PFSK-1 (cell line): ENCODE data around the gene LCN1.

Experiments
- FOXP2 ChIP-seq: optimal IDR thresholded peaks from 2 replicates; pipeline ENCODE3; 2011; ENCODE audit warnings: borderline replicate concordance, control low read depth, inconsistent platforms; ENCODE audit not compliant: insufficient read depth; ENCODE audit errors: extremely low read length, extremely low read depth
- POLR2AphosphoS5 ChIP-seq: IDR thresholded peaks from 2 replicates; pipeline ENCODE4 v1.6.1; 2012; ENCODE audit warnings: low read depth, mild to moderate bottlenecking, control low read depth, low read length, moderate library complexity
- SIN3A ChIP-seq: IDR thresholded peaks from 2 replicates; pipeline ENCODE4 v1.6.1; 2012; ENCODE audit warnings: mild to moderate bottlenecking, low read length, moderate library complexity, borderline replicate concordance; ENCODE audit not compliant: insufficient read depth
- TAF1 ChIP-seq: IDR thresholded peaks from 2 replicates; pipeline ENCODE4 v1.6.1; 2012; ENCODE audit warnings: low read length, control low read depth, borderline replicate concordance; ENCODE audit not compliant: insufficient read depth
- TF ChIP-seq, protein P1 (sequence below), 2 experiments: IDR thresholded peaks; 2 replicates each; pipeline versions ENCODE4 v1.6.1 to v1.8.0; 2011 to 2012; ENCODE audit warnings: low read depth in 2 of 2, low read length in 2 of 2, control low read depth in 1 of 2, inconsistent platforms in 1 of 2, mild to moderate bottlenecking in 1 of 2, moderate library complexity in 1 of 2; ENCODE audit not compliant: insufficient read depth in 1 of 2

DNA sequence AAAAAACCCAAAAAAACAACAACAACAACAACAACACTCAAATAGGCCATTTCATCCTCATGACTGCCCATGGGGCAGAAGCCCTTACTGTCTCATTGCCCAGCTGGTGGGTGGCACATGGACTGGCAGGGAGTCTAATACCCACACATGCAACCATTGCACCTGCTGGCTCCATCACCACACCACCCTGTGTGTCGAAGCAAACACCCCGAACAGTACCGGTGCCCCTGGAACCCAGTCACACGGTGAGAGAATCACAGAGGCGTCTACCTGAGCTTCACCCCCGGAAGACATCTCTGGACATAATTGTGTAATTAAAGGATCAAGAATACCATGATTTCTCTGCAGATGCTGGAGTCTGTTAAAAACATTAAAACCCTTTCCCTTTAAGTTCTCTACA lies 46.8 kb downstream of the LCN1 start:
- TF ChIP-seq, protein P1, sequence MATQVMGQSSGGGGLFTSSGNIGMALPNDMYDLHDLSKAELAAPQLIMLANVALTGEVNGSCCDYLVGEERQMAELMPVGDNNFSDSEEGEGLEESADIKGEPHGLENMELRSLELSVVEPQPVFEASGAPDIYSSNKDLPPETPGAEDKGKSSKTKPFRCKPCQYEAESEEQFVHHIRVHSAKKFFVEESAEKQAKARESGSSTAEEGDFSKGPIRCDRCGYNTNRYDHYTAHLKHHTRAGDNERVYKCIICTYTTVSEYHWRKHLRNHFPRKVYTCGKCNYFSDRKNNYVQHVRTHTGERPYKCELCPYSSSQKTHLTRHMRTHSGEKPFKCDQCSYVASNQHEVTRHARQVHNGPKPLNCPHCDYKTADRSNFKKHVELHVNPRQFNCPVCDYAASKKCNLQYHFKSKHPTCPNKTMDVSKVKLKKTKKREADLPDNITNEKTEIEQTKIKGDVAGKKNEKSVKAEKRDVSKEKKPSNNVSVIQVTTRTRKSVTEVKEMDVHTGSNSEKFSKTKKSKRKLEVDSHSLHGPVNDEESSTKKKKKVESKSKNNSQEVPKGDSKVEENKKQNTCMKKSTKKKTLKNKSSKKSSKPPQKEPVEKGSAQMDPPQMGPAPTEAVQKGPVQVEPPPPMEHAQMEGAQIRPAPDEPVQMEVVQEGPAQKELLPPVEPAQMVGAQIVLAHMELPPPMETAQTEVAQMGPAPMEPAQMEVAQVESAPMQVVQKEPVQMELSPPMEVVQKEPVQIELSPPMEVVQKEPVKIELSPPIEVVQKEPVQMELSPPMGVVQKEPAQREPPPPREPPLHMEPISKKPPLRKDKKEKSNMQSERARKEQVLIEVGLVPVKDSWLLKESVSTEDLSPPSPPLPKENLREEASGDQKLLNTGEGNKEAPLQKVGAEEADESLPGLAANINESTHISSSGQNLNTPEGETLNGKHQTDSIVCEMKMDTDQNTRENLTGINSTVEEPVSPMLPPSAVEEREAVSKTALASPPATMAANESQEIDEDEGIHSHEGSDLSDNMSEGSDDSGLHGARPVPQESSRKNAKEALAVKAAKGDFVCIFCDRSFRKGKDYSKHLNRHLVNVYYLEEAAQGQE (IDR thresholded peaks at IDR 0.05; ENCODE audit: insufficient read depth in 1 of 2, low read depth in 2 of 2, low read length in 2 of 2), result no peak
- no peak for TF ChIP-seq SIN3A
- no peak for TF ChIP-seq POLR2AphosphoS5
- no peak for TF ChIP-seq TAF1
- TF ChIP-seq FOXP2, result no peak
